Endothelial cell of umbilical vein (primary cell): ENCODE data around the gene RALA. TPM values are rescaled to one million over a fixed set of nuclear protein-coding genes. Genes with fewer than 3 reads are reported as not detected.

ENCODE experiments used
- BruUV-seq: library from RNA; stranded (reverse); fragments of 400-500 nt; replicated peaks from 2 replicates; lab custom pipeline; 2021; lab: Mats Ljungman, UMichigan
- CTCF ChIA-PET: fragments of 300-600, 350-600 bp; sonication (Branson Sonifier 250); formaldehyde crosslinking; loops from one replicate; lab custom pipeline; 2021; ENCODE audit warnings: antibody characterized with exemption, inconsistent platforms; lab: Charles Lee
- POLR2A ChIA-PET: fragments of 300-600, 350-600 bp; sonication (Branson Sonifier 250); formaldehyde crosslinking; loops from one replicate; lab custom pipeline; 2021; ENCODE audit warnings: antibody characterized with exemption, inconsistent platforms; lab: Charles Lee
- DNase-seq: peaks from one replicate; pipeline ENCODE4 v3.0.0-alpha.2; 2011; ENCODE audit warnings: low read depth, low spot score
- FAIRE-seq: peaks from 2 replicates; lab custom pipeline; 2011; peaks lifted over from hg19 to GRCh38; lab: Jason Lieb, UNC
- H2AFZ ChIP-seq: 2 replicates; pipeline ENCODE4 v1.6.0; 2012; ENCODE audit warnings: low read depth, low read length, control low read depth, inconsistent platforms
- H3K27ac ChIP-seq: 2 replicates; pipeline ENCODE4 v1.5.1; 2011; ENCODE audit warnings: low read depth, mild to moderate bottlenecking, control low read depth, low read length, moderate library complexity; ENCODE audit not compliant: insufficient read depth
- H3K27me3 ChIP-seq, 2 experiments: 2 replicates each; pipeline versions ENCODE4 v1.6.0 to v1.6.1; 2011; ENCODE audit warnings: low read length in 2 of 2, mixed read lengths in 1 of 2; ENCODE audit not compliant: control insufficient read depth in 2 of 2, insufficient read depth in 2 of 2
- H3K36me3 ChIP-seq, 2 experiments: 2 replicates in 1 of 2; 3 replicates in 1 of 2; pipeline ENCODE4 v1.5.1; 2011; ENCODE audit warnings: low read length in 2 of 2, mild to moderate bottlenecking in 1 of 2, moderate library complexity in 1 of 2; ENCODE audit not compliant: control insufficient read depth in 2 of 2, insufficient read depth in 2 of 2; ENCODE audit errors: extremely low read depth in 1 of 2
- H3K4me1 ChIP-seq: 3 replicates; pipeline ENCODE4 v1.5.1; 2011; ENCODE audit warnings: mild to moderate bottlenecking, low read length; ENCODE audit not compliant: control insufficient read depth, insufficient read depth; ENCODE audit errors: extremely low read depth
- H3K4me2 ChIP-seq: 2 replicates; pipeline ENCODE4 v1.6.1; 2011; ENCODE audit warnings: low read length, control low read depth, mixed read lengths; ENCODE audit not compliant: insufficient read depth
- H3K4me3 ChIP-seq, 3 experiments: fragments of 200-600 bp in 1 of 3; sonication (generic), shearing (Covaris generic) in 1 of 3; replicated peaks in 1 of 3; 2 replicates each; pipeline ENCODE4 v1.5.1; 2011 to 2016; ENCODE audit warnings: control low read depth in 3 of 3, low read length in 3 of 3, mild to moderate bottlenecking in 2 of 3, inconsistent platforms in 1 of 3, low read depth in 1 of 3, moderate library complexity in 1 of 3; ENCODE audit not compliant: insufficient read depth in 1 of 3
- H3K79me2 ChIP-seq: 2 replicates; pipeline ENCODE4 v1.6.0; 2012; ENCODE audit warnings: low read length, inconsistent platforms; ENCODE audit not compliant: control insufficient read depth, insufficient read depth
- H3K9ac ChIP-seq: replicated peaks from 2 replicates; pipeline ENCODE3; 2011; ENCODE audit warnings: low read length, control low read depth; ENCODE audit not compliant: insufficient read depth; ENCODE audit errors: extremely low read depth
- H3K9me1 ChIP-seq: replicated peaks from 3 replicates; pipeline ENCODE4 v1.6.0; 2011; ENCODE audit warnings: mild to moderate bottlenecking, low read length; ENCODE audit not compliant: control insufficient read depth, insufficient read depth; ENCODE audit errors: extremely low read depth
- H3K9me3 ChIP-seq: replicated peaks from 2 replicates; pipeline ENCODE4 v1.5.1; 2012; ENCODE audit warnings: low read length, inconsistent platforms; ENCODE audit not compliant: control insufficient read depth, insufficient read depth
- H4K20me1 ChIP-seq: replicated peaks from 2 replicates; pipeline ENCODE3; 2011; ENCODE audit warnings: mild to moderate bottlenecking, low read length; ENCODE audit not compliant: control insufficient read depth, insufficient read depth; ENCODE audit errors: extremely low read depth
- CTCF ChIP-seq, 2 donors: IDR thresholded peaks; 1 replicate in 1 of 2; 2 replicates in 1 of 2; pipeline ENCODE4 v1.5.1; 2011; ENCODE audit warnings: low read length in 2 of 2, mild to moderate bottlenecking in 2 of 2, moderate library complexity in 2 of 2, control low read depth in 1 of 2, inconsistent platforms in 1 of 2, low read depth in 1 of 2; ENCODE audit not compliant: insufficient read depth in 1 of 2; ENCODE audit errors: extremely low read depth in 1 of 2
- EZH2 ChIP-seq: IDR thresholded peaks from 2 replicates; pipeline ENCODE4 v1.6.1; 2012; ENCODE audit warnings: borderline replicate concordance, low read depth, mild to moderate bottlenecking, moderate library complexity, low read length, inconsistent platforms; ENCODE audit not compliant: severe bottlenecking
- FOS ChIP-seq: IDR thresholded peaks from 2 replicates; pipeline ENCODE4 v1.6.1; 2011; ENCODE audit warnings: mild to moderate bottlenecking, low read length, moderate library complexity, borderline replicate concordance; ENCODE audit not compliant: insufficient read depth
- GATA2 ChIP-seq: IDR thresholded peaks from 2 replicates; pipeline ENCODE4 v1.7.0; 2011; ENCODE audit warnings: low read depth, mild to moderate bottlenecking, moderate library complexity, mixed read lengths, low read length; ENCODE audit not compliant: insufficient read length, insufficient read depth
- JUN ChIP-seq: IDR thresholded peaks from 2 replicates; pipeline ENCODE4 v1.6.1; 2011; ENCODE audit warnings: borderline replicate concordance, low read depth; ENCODE audit not compliant: insufficient read length, insufficient read depth
- MAX ChIP-seq: IDR thresholded peaks from 2 replicates; pipeline ENCODE4 v1.6.1; 2011; ENCODE audit not compliant: insufficient read depth, insufficient read length
- MYC ChIP-seq: IDR thresholded peaks from one replicate; pipeline ENCODE4 v1.6.1; 2011; ENCODE audit warnings: mild to moderate bottlenecking, low read depth, low read length
- POLR2A ChIP-seq: IDR thresholded peaks from 2 replicates; pipeline ENCODE4 v1.6.1; 2012; ENCODE audit warnings: low read depth, mild to moderate bottlenecking, control low read depth, low read length
- POLR2AphosphoS5 ChIP-seq: IDR thresholded peaks from 2 replicates; pipeline ENCODE4 v1.6.1; 2012; ENCODE audit warnings: low read depth, mild to moderate bottlenecking, control low read depth, low read length, moderate library complexity; ENCODE audit not compliant: insufficient read depth
- dilution Hi-C: fragments of 300-500 bp; cut with MboI; formaldehyde crosslinking; loops from one replicate; pipeline ENCODE4 v1.15.0; 2019; ENCODE audit warnings: low sequenced_read_pairs; ENCODE audit not compliant: extremely low pct_ligation_motif_present
- intact Hi-C: fragments of 100-400 bp; cut with micrococcal nuclease; formaldehyde crosslinking; loops from one replicate; pipeline ENCODE4 v1.10.0; 2022
- polyA plus RNA-seq, 4 experiments: library from polyadenylated mRNA; depleted of rRNA in 3 of 4; stranded (reverse) in 3 of 4; unstranded in 1 of 4; fragments of >200 nt; gene quantifications; 2 replicates each; pipeline versions ENCODE4 v1.2.1 to v1.2.3, GENCODE V29; 2011 to 2012; ENCODE audit warnings: missing spikeins in 1 of 4
- total RNA-seq: library from RNA; stranded (reverse); gene quantifications from 2 replicates; pipeline ENCODE4 v1.2.3, GENCODE V29; 2021

Gene RALA
- total and polyA plus RNA-seq, 2 donors (not counting 3 experiments of a cell fraction or from before 2014, with no cell fraction given), result 91.1 to 191 TPM

GRCh38 chr7:39670052-39670451 lies 46.7 kb downstream of the RALA start:
- Histone ChIP-seq H3K4me3 (no peak overlapping the region), H3K36me3 (peaks cover 3 to 8% of the 10 kb centered on the region in 2 experiments), H3K4me2 (no peak overlapping the region), H4K20me1 (peaks cover 32% of the 10 kb centered on the region), H3K9ac (no peak overlapping the region), H3K9me3 (no peaks in the 10 kb centered on the region), H3K9me1 (peaks cover 4% of the 10 kb centered on the region), H3K79me2 (peaks cover 92% of the 10 kb centered on the region), H3K27ac (no peak overlapping the region), H2AFZ (no peak overlapping the region), H3K4me1 (peaks cover 17% of the 10 kb centered on the region), H3K27me3 (no peaks in the 10 kb centered on the region)
- BruUV-seq, result no TSS peak
- FAIRE-seq, result no peak
- intact Hi-C loops, result no loop called here
- CTCF ChIA-PET, result interaction anchor here (1.4 to 3.9 kb wide), 2 partner anchors 20 to 90 kb away, joined by 5 to 26 read pairs; no protein-coding TSS in a partner anchor
- dilution Hi-C loops, result no loop called here
- TF ChIP-seq MYC, result no peak
- TF ChIP-seq GATA2, result no peak
- no peak for TF ChIP-seq POLR2A
- TF ChIP-seq FOS, result no peak
- no peak for TF ChIP-seq CTCF (IDR thresholded peaks at IDR 0.05; ENCODE audit: extremely low read depth in 1 of 2, insufficient read depth in 1 of 2, low read depth in 1 of 2, low read length in 2 of 2)
- TF ChIP-seq JUN, result no peak
- TF ChIP-seq POLR2AphosphoS5, result no peak
- TF ChIP-seq EZH2, result no peak
- TF ChIP-seq MAX, result no peak
- POLR2A ChIA-PET, result interaction anchor here (1.0 kb wide), 1 partner anchor 13 kb away, joined by 3 read pairs; no protein-coding TSS in a partner anchor
- no peak for DNase-seq
